Neuronal stem cell (in vitro differentiated cells): ENCODE results near the gene DTNB.

Experiments
- DNase-seq: peaks from one replicate; pipeline ENCODE4 v3.0.0-alpha.2; 2013; ENCODE audit warnings: low spot score
- H2AFZ ChIP-seq: one replicate; pipeline ENCODE4 v1.6.1; 2013; ENCODE audit warnings: mild to moderate bottlenecking, low read length, inconsistent platforms
- H2AK5ac ChIP-seq: 2 replicates; pipeline ENCODE4 v1.6.1; 2013; ENCODE audit warnings: low read depth, mild to moderate bottlenecking, inconsistent platforms, low read length, moderate library complexity, mixed read lengths
- H2BK120ac ChIP-seq: 2 replicates; pipeline ENCODE4 v1.6.1; 2013; ENCODE audit warnings: low read depth, mild to moderate bottlenecking, inconsistent platforms, low read length, moderate library complexity, mixed read lengths
- H2BK12ac ChIP-seq: one replicate; pipeline ENCODE4 v1.6.1; 2013; ENCODE audit warnings: low read length, inconsistent platforms
- H2BK15ac ChIP-seq: 2 replicates; pipeline ENCODE4 v1.6.1; 2013; ENCODE audit warnings: mild to moderate bottlenecking, low read length, inconsistent platforms, mixed read lengths
- H2BK5ac ChIP-seq: one replicate; pipeline ENCODE4 v1.6.1; 2013; ENCODE audit warnings: inconsistent platforms, mild to moderate bottlenecking, low read length, moderate library complexity
- H3K14ac ChIP-seq: one replicate; pipeline ENCODE4 v1.6.1; 2013; ENCODE audit warnings: low read length, inconsistent platforms
- H3K18ac ChIP-seq: 2 replicates; pipeline ENCODE4 v1.6.1; 2013; ENCODE audit warnings: low read length, inconsistent platforms
- H3K23ac ChIP-seq: 2 replicates; pipeline ENCODE4 v1.6.1; 2013; ENCODE audit warnings: low read depth, mild to moderate bottlenecking, mixed read lengths, low read length, inconsistent platforms; ENCODE audit not compliant: poor library complexity
- H3K27ac ChIP-seq: replicated peaks from 3 replicates; pipeline ENCODE4 v1.5.1; 2013; ENCODE audit warnings: low read length, inconsistent platforms
- H3K27me3 ChIP-seq, 3 experiments: 2 replicates each; pipeline ENCODE4 v1.6.1; 2013; ENCODE audit warnings: low read length in 3 of 3, mild to moderate bottlenecking in 2 of 3, inconsistent platforms in 1 of 3, low read depth in 1 of 3, mixed read lengths in 1 of 3, moderate library complexity in 1 of 3; ENCODE audit not compliant: control insufficient read depth in 3 of 3, insufficient read depth in 3 of 3
- H3K36me3 ChIP-seq, 2 donors: replicated peaks in 1 of 2; 2 replicates each; pipeline ENCODE4 v1.6.1; 2013; ENCODE audit warnings: low read length in 2 of 2; ENCODE audit not compliant: control insufficient read depth in 2 of 2, insufficient read depth in 2 of 2
- H3K4ac ChIP-seq: 2 replicates; pipeline ENCODE4 v1.6.1; 2013; ENCODE audit warnings: inconsistent platforms, mild to moderate bottlenecking, low read length, moderate library complexity
- H3K4me1 ChIP-seq, 2 donors: 1 replicate in 1 of 2; 2 replicates in 1 of 2; pipeline ENCODE4 v1.6.1; 2013; ENCODE audit warnings: low read length in 2 of 2, low read depth in 1 of 2; ENCODE audit not compliant: control insufficient read depth in 2 of 2, insufficient read depth in 1 of 2
- H3K4me2 ChIP-seq: one replicate; pipeline ENCODE4 v1.6.1; 2013; ENCODE audit warnings: mild to moderate bottlenecking, low read length, inconsistent platforms; ENCODE audit not compliant: insufficient read depth, poor library complexity, severe bottlenecking
- H3K4me3 ChIP-seq, 2 donors: 2 replicates each; pipeline ENCODE4 v1.5.1; 2013; ENCODE audit warnings: low read length in 2 of 2, mild to moderate bottlenecking in 2 of 2, inconsistent platforms in 1 of 2, moderate library complexity in 1 of 2
- H3K79me1 ChIP-seq: one replicate; pipeline ENCODE4 v1.6.1; 2013; ENCODE audit warnings: low read depth, mild to moderate bottlenecking, inconsistent platforms, low read length, moderate library complexity
- H3K9ac ChIP-seq: one replicate; pipeline ENCODE4 v1.6.1; 2013; ENCODE audit warnings: mild to moderate bottlenecking, low read depth, low read length, inconsistent platforms; ENCODE audit not compliant: poor library complexity
- H3K9me3 ChIP-seq, 2 donors: replicated peaks in 1 of 2; 2 replicates each; pipeline versions ENCODE3 to v1.6.1; 2013; ENCODE audit warnings: low read length in 2 of 2, mild to moderate bottlenecking in 2 of 2, inconsistent platforms in 1 of 2, low read depth in 1 of 2, mixed read lengths in 1 of 2, moderate library complexity in 1 of 2; ENCODE audit not compliant: control insufficient read depth in 2 of 2, insufficient read depth in 1 of 2
- H4K8ac ChIP-seq: one replicate; pipeline ENCODE4 v1.6.1; 2013; ENCODE audit warnings: low read depth, mild to moderate bottlenecking, inconsistent platforms, low read length, moderate library complexity
- H4K91ac ChIP-seq: one replicate; pipeline ENCODE4 v1.6.1; 2013; ENCODE audit warnings: low read length, low read depth, mild to moderate bottlenecking, inconsistent platforms; ENCODE audit not compliant: poor library complexity
- WGBS, 2 donors: extraction: QIAGEN DNeasy Blood & Tissue Kit; methylation state at CpG; one replicate each; pipeline ENCODE4 v1.1.7; 2013; ENCODE audit warnings: missing lambda C conversion rate in 2 of 2, mixed read lengths in 1 of 2; ENCODE audit not compliant: insufficient read length in 2 of 2, insufficient replicate concordance in 1 of 2; ENCODE audit errors: extremely low coverage in 2 of 2; 5-methylcytosine and 5-hydroxymethylcytosine counted together

DTNB gene

DNA sequence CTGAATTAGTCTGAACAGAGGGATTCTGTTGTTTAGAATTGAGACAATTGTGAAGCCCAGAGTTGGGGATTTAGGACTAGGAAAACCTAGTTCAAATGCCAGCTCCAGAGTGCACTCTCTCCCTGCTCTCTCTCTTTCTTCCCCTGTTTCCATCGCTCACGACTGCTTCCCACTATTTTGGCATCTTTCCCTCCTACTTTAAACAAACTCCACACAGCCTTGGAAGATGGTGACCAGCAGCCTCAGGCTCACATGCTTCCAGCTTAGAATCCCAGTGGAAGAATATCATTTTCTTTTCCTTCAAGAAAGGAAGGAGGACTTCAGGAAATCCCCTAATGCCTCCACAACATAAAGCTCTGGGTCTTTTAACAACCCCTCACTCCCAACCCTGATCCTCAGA is 325.5 kb downstream of the DTNB start:
- Histone ChIP-seq H3K14ac (no peak overlapping the region), H2BK15ac (no peak overlapping the region), H3K18ac (no peak overlapping the region), H3K9ac (no peak overlapping the region), H3K79me1 (no peaks in the 10 kb centered on the region), H2BK5ac (no peak overlapping the region), H4K8ac (no peak overlapping the region), H2AFZ (no peak overlapping the region), H3K4me2 (no peak overlapping the region), H3K23ac (no peak overlapping the region), H3K27me3 (peaks cover 0 to 30% (median 14%) of the 10 kb centered on the region in 3 experiments), H3K36me3 (no peaks in the 10 kb centered on the region), H2BK12ac (no peak overlapping the region), H3K4ac (no peak overlapping the region), H3K9me3 (no peaks in the 10 kb centered on the region), H3K4me3 (no peak overlapping the region), H2AK5ac (no peak overlapping the region), H2BK120ac (no peak overlapping the region), H4K91ac (no peak overlapping the region), H3K4me1 (peaks cover 0 to 3% of the 10 kb centered on the region in 2 donors), H3K27ac (no peak overlapping the region)
- no CpG with 5 or more reads among the region's 2 CpGs for WGBS, 2 donors
- DNase-seq, result no peak

DNA sequence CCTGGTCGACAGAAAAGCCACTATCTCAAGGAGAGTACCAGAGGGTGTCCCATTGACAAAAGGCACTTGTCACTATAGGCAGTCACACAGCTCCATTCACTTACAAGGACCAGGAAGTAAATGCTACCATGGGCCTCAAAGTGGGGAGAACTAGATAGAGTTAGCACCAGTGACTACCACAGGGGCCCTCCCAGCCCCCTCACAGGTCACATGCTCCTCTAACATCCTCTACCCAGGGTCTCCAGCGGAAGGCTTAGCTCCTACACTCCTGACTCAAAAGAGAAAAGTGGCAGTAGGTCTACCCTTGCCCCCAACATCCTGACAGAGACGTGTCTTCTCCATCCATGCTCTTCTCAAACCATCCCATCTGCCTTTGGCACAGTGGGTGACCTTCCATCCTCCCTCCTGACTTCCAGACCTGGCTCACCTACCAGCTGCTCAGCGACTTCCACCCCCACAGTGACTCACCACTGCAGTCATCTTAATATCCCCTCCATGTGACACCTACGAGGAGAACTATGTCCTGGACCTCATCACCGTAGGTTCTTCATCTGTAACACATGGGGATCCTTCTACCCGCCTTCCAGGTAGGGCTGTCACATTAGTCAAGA is 326.1 kb downstream of the DTNB start:
- H3K9me3 ChIP-seq, result no peaks in the 10 kb centered on the region
- no peak overlapping the region for H3K14ac ChIP-seq
- no peak overlapping the region for H2BK120ac ChIP-seq
- H2BK12ac ChIP-seq, result no peak overlapping the region
- no peak overlapping the region for H2AFZ ChIP-seq
- H3K9ac ChIP-seq, result peak overlapping the region; percentile 7
- no peaks in the 10 kb centered on the region for H3K79me1 ChIP-seq
- H2BK15ac ChIP-seq, result no peak overlapping the region
- no peak overlapping the region for H4K91ac ChIP-seq
- no peak overlapping the region for H3K27ac ChIP-seq
- DNase-seq, result no peak
- H3K4me2 ChIP-seq, result no peak overlapping the region
- H3K4ac ChIP-seq, result no peak overlapping the region
- no CpG with 5 or more reads among the region's 7 CpGs for WGBS, 2 donors
- H3K4me3 ChIP-seq, result no peak overlapping the region
- H3K36me3 ChIP-seq, result no peaks in the 10 kb centered on the region
- peaks cover 0 to 28% (median 18%) of the 10 kb centered on the region in 3 experiments for H3K27me3 ChIP-seq
- H3K18ac ChIP-seq, result peak overlapping the region; percentile 54
- H4K8ac ChIP-seq, result no peak overlapping the region
- H3K23ac ChIP-seq, result no peak overlapping the region
- H3K4me1 ChIP-seq, result peaks cover 3 to 6% of the 10 kb centered on the region in 2 donors
- H2AK5ac ChIP-seq, result no peak overlapping the region
- no peak overlapping the region for H2BK5ac ChIP-seq

DNA sequence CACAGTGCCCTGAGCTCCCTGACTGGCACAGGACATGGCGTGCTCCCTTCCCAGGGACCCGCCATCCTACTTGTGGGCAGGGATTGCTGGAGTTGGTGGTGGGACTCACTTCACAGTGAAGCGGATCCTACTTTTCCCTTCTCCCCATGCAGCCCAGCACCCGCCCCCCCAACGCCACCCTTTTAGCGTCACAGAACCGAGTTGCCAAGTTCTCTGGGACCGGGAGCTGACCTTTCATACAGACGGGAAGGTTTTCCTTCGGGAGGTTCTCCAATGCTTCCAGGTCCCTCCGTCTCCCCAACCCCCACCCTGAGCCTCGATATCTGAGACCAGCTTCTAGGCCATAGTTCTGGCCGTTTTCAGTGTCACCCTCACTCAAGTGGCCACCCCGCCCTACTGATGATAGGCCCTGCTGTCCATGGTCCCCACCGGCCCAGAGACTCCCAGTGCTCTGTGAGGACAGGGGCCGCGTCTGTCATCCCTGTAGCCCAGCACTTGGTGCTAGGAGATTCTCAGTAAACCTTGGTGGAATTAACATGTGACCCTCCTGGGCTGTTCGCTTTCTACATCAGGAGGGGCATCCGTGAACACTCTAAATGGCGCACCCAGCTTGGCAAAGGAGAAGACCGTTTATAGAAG is 330.1 kb downstream of the DTNB start:
- Histone ChIP-seq H2AK5ac (no peak overlapping the region), H3K27ac (no peak overlapping the region), H3K79me1 (no peaks in the 10 kb centered on the region), H3K18ac (no peak overlapping the region), H4K91ac (no peak overlapping the region), H3K23ac (no peak overlapping the region), H2BK15ac (no peak overlapping the region), H2AFZ (no peak overlapping the region), H3K4me2 (no peak overlapping the region), H2BK12ac (no peak overlapping the region), H4K8ac (no peak overlapping the region), H3K9me3 (no peaks in the 10 kb centered on the region), H2BK5ac (no peak overlapping the region), H3K4me3 (no peak overlapping the region), H3K36me3 (no peaks in the 10 kb centered on the region), H3K9ac (no peak overlapping the region), H3K27me3 (peaks cover 2 to 41% (median 36%) of the 10 kb centered on the region in 3 experiments), H3K4me1 (peaks cover 3 to 12% of the 10 kb centered on the region in 2 donors), H3K4ac (no peak overlapping the region), H3K14ac (no peak overlapping the region), H2BK120ac (no peak overlapping the region)
- WGBS, 2 donors, result no CpG with 5 or more reads among the region's 21 CpGs
- no peak for DNase-seq

DNA sequence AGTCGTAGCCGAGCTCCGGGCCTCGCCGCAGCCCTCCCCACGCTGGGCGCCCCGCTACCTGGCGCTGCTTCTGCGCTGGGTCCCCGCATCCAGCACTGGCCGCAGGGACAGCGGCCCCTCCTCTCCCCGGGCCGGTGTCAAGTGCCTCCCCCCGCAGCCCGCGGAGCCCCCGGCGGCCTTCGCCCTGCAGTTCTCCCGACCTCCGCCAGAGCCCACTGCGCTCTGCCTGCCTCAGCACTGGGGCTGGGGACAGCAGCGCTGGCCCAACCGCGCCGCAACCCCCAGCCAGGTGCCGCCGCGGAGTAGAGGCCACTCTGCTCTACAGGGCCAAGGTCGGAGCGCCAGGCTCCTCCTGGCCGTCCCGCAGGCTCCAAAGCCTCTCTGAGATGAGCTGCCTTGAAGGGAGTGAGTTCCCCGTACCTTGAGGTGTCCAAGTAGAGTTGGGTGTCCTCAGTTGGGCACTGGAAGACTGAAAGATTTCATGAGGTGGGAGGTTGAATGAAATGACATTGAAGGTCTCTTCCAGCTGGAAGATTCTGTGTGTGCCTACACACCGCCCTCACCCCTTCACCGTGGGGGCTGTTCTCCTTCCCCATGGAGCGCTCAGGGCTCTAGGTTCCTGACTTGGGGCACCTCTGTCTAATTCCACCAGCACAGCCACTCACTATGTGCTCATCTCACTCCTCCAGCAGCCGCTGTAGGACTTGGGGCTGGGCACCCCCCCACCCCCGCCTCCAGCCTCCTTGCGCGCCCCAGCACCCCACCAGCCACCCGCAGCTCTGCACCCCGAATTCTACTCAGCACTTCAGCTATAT is 330.8 kb downstream of the DTNB start:
- Histone ChIP-seq H2BK120ac (no peak overlapping the region), H3K9me3 (no peaks in the 10 kb centered on the region), H2BK5ac (no peak overlapping the region), H3K9ac (peak overlapping the region; percentile 68), H3K4me2 (peak overlapping the region; percentile 82), H2BK12ac (no peak overlapping the region), H2AFZ (peak overlapping the region; percentile 97), H3K4me1 (peaks cover 3 to 11% of the 10 kb centered on the region in 2 donors), H3K4me3 (peak overlapping the region; percentile 58 to 81), H3K18ac (peak overlapping the region; percentile 53), H3K23ac (no peak overlapping the region), H3K36me3 (no peaks in the 10 kb centered on the region), H3K27me3 (peaks cover 2 to 40% (median 36%) of the 10 kb centered on the region in 3 experiments), H4K91ac (no peak overlapping the region), H3K27ac (no peak overlapping the region), H3K4ac (no peak overlapping the region), H3K79me1 (no peaks in the 10 kb centered on the region), H2BK15ac (no peak overlapping the region), H4K8ac (no peak overlapping the region), H2AK5ac (no peak overlapping the region), H3K14ac (no peak overlapping the region)
- peak; percentile 85 for DNase-seq
- WGBS, 2 donors, result no CpG with 5 or more reads among the region's 45 CpGs
